GM12873 (cell line): ENCODE results near the gene ITPK1.

Experiments
- TF ChIP-seq, protein P1 (sequence below): IDR thresholded peaks from 2 replicates; pipeline ENCODE4 v1.5.1; 2012; ENCODE audit warnings: low read depth, mild to moderate bottlenecking, moderate library complexity, low read length, control low read depth; ENCODE audit not compliant: insufficient read depth; ENCODE audit errors: missing control alignments

Gene ITPK1

DNA sequence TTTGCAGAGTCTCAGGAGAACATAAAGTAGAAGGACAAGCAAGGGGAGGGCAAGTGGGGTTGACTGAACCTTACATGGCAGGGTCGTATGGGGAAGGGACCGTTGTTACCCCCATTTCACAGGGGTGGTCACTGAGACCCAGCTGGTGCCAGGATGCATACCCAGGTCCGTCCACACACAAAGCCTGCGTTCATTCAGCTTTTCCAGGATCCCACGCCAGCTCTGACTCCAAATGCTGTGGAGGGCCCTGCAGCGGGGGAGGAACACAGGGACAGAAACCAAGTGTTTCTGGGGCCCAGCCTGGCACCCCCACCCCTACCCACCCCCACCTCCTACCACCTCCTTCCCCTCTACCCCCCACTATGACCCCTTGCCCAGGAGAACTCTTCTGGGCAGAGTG is 209.3 kb downstream of the ITPK1 start:
- TF ChIP-seq, protein P1, sequence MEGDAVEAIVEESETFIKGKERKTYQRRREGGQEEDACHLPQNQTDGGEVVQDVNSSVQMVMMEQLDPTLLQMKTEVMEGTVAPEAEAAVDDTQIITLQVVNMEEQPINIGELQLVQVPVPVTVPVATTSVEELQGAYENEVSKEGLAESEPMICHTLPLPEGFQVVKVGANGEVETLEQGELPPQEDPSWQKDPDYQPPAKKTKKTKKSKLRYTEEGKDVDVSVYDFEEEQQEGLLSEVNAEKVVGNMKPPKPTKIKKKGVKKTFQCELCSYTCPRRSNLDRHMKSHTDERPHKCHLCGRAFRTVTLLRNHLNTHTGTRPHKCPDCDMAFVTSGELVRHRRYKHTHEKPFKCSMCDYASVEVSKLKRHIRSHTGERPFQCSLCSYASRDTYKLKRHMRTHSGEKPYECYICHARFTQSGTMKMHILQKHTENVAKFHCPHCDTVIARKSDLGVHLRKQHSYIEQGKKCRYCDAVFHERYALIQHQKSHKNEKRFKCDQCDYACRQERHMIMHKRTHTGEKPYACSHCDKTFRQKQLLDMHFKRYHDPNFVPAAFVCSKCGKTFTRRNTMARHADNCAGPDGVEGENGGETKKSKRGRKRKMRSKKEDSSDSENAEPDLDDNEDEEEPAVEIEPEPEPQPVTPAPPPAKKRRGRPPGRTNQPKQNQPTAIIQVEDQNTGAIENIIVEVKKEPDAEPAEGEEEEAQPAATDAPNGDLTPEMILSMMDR, result no peak

DNA sequence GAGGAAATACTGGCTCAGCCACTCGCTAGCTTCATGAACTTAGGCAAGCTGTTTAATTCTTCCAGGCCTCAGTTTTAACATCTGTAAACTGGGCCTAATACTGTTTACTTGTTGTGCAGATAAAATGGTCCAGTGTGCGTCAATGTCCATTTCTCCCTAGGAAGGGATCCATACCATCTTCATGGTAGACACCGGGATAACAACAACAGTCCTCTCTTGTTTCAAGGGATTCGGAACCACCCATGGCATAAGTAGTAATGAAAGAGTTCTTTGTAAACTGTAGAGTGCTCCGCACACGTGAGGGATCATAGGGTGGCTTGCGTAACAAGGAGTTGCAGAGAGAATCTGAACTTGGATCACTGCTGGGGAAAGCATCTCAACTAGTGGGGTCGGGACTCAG is 210.1 kb downstream of the ITPK1 start:
- TF ChIP-seq, protein P1, result no peak

DNA sequence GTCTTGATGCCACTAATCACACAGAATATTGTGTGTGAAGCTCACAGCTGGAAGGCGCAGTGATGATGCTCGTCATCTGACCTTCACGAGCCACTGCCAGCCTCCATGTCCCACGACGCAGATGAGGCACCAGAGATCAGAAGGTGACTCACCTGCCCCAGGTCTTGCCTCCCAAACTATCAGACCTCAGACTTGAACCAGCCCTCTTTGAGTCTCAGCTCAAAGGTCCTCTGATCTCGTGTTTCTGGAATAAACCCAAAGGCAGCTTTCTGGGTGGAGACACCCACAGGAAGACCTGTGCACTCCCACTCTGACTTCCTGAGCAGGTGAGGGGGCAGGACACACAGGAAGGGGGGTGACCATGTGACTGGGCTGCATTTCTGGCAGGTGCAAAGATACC is 212.4 kb downstream of the ITPK1 start:
- TF ChIP-seq, protein P1, result no peak

DNA sequence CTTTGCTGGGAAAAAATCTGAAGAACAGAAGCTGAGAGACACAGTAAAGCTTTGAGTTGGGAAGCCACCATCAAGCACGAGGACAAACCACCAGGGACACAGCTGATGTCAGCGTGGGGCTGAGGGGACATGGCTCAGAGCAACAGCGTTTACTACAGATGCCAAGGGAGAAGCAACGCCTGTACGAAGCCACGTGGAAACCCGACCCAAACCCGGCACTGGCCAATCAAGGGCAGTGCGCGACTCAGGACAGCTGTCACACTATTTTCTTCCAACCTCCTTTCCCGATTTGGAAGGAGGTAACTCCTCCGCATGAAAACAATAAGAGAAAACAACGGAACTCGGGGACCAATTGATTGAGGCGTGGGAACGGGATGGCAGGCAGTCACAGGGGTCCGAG is 213.0 kb downstream of the ITPK1 start:
- TF ChIP-seq, protein P1, result no peak

DNA sequence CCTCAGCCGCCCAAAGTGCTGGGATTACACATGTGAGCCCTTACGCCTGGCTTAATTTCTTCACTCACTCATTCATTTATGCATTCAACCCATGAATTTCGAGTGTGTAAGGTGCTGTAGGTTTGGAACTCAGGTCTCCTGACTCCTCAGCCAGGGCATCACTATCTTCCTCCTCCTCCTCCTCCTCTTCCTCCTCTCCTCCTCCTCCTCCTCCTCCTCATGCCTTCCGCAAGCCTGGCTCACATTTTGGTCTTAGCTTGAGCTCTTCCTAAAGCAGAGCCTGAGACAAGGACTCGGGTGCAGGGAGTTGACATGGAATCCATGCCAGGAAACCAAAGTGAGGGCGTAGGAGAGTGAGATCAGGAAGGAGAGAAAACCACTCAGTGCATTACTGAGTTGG is 213.5 kb downstream of the ITPK1 start:
- TF ChIP-seq, protein P1, result no peak

DNA sequence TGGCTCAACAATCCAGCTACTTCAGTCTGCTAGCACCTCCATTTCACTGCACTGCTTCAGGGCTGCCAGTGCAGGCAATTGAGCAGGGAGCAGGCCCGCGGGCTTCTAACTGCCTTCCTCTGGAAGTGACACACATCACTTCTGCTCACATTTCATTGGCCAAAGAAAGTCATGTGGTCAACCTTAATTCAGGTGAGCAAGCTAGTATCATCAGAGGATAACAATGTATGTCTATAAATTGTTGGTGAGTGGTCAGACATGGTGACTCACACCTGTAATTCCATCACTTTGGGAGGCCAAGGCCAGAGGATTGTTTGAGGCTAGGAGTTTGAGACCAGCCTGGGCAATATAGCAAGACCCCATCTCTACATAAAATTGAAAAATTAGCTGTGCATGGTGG is 215.1 kb downstream of the ITPK1 start:
- TF ChIP-seq, protein P1, result no peak

DNA sequence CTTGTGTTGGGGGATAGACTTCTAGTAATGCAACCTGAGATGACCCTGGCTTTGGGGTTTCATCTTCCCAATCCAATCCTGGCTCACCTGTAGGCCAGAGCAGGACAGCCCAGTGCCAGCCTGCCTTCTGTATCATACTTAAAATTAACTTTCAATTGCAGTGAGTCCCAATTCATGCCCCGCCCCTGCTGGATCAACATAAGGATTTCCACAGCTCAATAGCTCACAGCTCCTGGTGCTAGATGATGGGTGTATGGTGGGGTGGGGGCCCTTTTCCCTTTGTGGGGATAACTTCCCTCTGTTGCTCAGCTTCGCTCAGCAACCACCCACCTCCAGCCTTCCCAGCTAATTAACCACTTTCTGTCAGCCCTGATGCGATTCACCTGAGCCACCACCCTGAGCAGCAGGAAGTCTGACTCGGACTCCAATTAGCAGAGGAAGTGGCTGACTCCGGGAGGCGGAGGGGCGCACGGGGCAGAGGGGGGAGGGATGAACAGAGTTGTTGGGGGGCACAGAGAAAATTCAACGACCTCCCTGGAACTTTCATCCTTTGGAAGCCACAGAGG is 217.1 kb downstream of the ITPK1 start:
- TF ChIP-seq, protein P1, result no peak
